Colon (tissue), 2 donors: Measurements from ENCODE around the gene KRTAP5-1.

Experiments used
- FAIRE-seq: peaks from 2 replicates; lab custom pipeline; 2012; peaks lifted over from hg19 to GRCh38; lab: Jason Lieb, UNC
- donor health status: control.
- donor health status: control.

KRTAP5-1 gene

DNA sequence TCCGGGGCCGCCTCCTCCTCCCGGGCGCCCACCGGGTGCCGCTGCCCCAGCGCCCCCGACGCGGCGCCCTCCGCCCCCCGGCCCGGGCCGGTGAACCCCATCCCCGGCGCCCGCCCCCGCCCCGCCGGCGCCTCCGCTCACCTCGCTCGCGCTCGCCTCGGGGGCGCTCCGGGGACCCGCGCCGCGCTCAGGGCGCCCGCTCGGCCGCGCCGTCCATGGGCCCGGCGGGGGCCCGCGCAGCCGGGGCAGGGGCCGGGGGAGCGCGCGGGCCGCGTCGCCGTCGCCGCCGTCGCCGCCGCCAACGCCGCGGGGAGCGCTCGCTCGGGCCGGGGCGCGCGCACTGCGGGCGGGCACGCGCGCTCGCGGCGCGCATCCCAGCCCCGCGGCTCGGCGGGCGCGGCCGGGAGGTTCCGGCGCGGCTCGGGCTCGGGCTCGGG is 13.3 kb downstream of the KRTAP5-1 start:
- FAIRE-seq = no peak

DNA sequence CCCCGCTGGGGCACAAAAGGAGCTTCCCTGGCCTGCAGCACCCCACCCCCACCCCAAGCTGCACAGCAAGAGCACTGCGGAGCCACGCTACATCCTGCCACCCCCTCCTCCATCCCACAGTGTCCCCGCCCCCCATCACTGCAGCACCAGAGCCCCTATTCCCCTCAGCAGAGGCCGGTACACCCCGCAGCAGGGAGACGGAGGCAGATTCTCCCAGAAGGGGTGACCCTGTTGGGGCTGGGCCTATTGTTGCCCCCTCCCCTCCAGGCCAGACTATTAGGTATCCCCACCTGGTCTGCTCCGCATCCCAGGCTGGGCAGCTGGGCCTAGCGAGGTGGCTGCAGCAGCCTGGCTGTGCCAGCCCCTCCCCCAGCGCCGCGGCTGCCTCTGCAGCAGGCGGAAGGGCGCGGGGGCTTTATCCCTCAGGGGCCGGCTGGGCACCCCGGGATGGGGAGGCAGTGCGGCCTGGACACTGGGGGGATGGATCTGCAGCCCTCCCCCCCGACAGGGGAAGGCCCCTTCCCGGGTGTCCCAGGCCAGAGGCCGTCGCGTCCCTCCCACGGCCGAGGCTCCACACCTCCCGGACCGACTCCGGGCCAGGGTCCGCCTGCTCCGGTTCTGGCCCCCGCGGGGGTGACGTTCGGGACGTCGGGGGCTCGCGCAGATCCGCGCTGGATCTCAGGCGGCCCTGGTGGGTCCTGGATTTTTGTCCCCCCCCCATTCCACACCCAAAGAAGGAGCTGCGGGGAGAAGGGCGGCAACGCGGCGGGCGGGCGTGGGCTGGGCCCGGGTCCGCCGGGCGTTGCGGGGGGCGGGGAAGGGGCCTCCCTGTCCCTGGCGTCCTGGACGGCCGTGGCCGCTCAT is 14.0 kb downstream of the KRTAP5-1 start:
- FAIRE-seq = no peak

- FAIRE-seq = no peak
Measured at GRCh38 chr11:1570531-1570895, 14.6 kb downstream of the KRTAP5-1 start.

DNA sequence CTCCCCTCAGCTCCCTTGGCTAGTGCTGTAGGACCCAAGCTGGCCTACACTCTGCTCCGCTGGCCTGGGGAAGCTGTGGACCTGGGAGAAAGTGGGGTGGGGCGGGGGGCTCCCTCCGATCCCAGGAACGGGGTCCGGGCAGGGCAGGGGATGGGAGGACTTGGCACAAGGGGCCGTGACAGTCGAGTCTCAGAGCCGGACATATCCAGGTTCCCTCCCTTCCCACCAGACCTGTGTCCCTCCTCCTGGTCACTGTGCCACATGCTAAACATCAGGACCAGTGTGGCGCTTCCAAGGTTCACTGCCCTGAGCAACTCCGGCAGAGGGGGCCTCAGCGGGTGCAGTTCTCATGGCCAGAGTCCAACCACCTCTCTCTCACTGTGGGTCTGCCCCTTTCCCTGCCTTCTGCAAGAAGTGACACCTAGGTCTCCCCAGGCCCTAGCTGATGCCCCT is 15.1 kb downstream of the KRTAP5-1 start:
- no peak for FAIRE-seq

DNA sequence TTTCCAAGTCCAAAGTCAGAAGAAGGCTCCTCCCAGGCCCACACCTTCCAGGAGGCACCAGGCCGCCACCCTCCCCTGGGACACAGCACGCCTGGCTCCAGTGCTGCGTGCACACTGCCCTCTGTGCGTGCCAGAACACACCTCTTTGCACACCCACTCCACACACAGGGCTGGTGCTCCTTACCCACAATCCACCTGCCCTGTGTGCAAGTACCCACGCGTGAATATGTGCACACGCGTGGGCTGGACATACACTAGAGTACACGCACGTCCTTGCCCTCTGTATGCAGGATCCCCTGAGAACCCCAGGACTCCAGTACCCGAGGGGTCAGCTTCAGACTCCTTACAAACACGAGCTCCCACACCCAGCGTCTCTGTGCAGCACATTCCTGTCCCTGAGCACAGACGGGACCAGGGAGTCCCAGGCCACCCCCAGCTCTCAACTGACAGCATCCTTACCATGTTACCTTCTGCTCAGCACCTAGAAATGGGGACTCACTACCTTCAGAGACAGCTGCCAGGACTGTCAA is 15.8 kb downstream of the KRTAP5-1 start:
- no peak for FAIRE-seq

DNA sequence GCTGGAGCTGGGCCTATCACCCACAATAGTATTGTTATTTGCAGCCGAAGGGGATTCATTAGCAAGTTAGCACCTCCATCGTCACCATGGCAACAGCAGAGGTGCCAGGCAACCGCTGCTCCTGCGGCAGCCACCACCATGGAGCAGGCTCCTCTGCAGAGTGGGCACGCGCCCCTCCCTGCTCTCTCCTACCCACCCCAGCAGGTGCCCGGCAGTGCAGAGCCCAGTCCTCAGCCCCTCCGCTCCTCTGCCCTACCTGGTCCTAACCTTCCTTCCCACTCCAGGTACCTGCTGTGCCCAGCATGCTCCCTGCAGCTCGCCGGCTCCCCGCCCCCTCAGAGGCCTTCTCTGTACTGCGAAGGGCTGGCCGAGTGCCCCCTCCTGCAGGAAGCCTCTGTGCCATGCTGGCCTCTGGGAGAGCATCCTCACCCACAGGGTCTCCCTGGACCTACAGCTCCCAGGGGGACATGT is 16.6 kb downstream of the KRTAP5-1 start:
- no peak for FAIRE-seq

DNA sequence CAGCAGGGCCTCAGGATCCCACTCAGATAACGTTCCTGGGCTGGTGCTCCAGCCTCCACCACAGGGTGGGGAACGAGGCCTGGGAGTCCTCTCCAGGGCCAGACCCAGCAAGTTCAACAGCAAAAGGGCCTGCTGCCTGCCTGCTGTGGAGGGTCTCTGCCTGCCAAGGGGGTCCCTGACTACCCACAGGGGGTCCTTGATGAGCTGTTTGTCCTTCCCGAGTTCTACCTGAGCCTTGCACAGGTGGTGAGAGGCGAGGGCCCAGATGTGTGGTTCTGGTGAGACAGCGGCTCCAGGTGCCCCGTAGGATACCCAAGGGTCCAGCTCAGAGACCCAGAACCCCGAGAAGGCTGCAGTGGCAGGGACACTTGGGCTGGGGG is 17.4 kb downstream of the KRTAP5-1 start:
- no peak for FAIRE-seq

DNA sequence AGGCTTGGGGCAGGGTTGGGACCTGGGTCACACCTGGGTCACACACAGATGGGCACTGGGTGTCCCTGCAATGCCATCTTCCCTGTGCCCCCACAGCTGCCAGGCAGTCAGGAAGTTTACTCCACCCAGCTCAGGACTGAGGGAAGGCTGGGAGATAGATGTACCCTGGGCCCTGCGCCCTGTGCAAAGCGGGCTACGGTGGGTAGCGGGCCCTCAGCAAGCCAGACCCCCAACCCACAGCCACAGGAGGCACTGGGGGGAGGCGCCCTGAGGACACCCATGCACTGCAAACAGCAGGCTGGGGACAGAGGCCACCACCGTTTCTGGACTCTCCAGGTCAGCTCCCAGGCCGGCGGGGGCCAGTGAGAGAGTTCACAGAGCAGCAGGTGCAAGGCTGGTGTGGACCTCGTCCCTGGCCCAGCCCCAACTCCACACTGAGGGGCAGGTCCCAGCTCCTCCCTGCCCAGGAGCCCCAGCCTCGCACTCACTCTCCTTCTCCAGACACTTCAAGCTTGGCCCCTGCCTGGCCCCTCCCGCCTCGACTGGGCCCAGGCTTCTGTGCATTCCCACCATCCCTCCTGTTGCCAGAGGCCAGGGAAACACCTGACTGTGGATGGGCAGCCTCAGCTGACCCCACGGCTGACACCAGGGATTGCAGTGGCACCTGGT is 17.9 kb downstream of the KRTAP5-1 start:
- FAIRE-seq = no peak

DNA sequence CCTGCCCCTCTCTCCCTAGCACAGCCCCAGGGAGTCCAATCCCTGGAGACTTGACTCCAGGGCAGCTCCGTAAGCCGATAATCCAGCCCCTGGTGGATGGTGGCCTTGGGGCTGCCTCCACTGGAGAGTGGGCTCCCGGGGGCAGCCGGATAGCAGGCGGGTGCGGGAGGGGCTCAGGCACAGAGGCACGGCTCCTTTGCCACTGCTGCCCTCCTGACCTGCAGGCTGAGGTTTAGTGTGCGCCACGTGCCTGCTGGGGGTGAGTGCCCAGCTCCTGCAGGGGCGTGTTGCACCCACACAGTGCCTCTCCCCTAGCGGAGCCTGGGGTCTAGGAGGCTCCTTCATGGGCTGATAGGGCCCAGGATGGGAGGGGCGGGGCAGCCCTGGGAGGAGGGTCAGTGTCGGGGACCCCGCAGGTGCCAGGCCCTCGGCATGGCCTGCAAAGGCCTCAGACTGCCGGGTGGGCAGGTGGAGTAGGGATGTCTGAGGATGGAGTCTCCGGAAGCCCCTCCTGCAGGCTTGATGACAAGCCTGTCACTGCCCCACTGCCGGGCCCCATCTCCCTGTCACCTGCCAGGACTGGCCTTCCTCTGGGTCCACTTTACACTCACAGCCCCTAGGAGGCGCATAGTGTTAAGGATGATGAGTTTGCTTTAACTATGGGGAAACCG is 18.6 kb downstream of the KRTAP5-1 start:
- FAIRE-seq = no peak

GRCh38 chr11:1565904-1566247 is 19.2 kb downstream of the KRTAP5-1 start:
- FAIRE-seq = no peak

DNA sequence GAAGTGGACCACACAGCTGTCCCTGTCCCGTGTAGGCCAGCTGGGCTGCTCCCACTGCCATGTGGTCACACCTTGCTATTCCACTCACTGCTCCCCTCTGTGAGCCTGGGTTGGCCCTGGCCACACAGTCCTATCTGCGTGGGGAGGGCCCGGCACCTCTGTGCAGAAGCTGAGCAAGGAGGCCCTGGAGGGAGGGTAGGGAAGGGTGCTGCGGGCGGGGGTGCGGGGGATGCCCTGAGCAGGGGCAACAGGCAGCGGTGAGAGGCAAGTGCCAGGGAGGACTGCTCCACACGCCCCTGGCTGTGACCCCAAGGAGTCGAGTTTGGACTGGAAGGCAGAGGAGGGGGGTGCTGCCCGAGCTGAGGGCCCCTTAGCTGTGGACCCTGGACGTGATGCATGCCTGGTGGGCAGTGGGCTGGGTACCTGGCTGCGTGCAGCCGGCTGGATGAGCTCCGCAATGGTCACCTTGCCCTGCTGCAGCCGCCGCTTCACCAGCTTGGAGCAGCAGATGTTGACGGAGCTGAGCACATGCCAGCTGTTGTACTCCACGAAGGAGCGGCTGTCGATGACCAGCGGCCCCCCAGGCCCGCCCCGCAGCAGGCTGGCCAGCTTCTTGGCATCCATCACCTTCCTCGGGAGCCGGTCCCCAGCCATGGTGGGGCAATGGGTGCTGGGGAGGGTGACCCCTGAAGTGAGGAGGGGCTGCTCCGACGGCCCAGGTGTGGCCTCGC is 19.7 kb downstream of the KRTAP5-1 start:
- no peak for FAIRE-seq

- no peak for FAIRE-seq
Measured at GRCh38 chr11:1564535-1565172, 20.4 kb downstream of the KRTAP5-1 start.

- no peak for FAIRE-seq
Measured at GRCh38 chr11:1563697-1564534, 21.2 kb downstream of the KRTAP5-1 start.

GRCh38 chr11:1563149-1563638 is 21.9 kb downstream of the KRTAP5-1 start:
- FAIRE-seq = no peak

GRCh38 chr11:1562469-1563148 is 22.5 kb downstream of the KRTAP5-1 start:
- FAIRE-seq = no peak

- FAIRE-seq = no peak
Measured at GRCh38 chr11:1561955-1562354, 23.1 kb downstream of the KRTAP5-1 start.

DNA sequence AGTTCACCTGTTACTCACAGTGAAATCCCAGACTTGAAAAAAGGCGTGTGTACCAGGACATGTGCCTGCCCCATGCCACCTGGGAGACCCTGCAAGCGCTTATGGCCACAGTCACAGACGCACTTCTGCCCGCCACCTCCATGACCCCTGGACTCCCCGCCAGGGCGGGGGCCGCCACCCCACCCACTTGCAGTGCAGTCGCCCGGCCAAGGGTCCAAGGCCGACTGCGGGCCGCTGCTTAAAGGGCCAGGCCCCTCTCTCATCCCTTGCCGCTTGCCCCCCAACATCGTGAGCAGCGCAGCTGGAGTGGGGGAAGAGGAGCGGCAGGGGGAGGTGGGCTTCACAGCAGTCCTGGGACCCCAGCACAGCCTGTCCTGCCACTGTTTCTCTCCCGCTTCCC is 23.8 kb downstream of the KRTAP5-1 start:
- FAIRE-seq = no peak

- FAIRE-seq = no peak
Measured at GRCh38 chr11:1560649-1561251, 24.3 kb downstream of the KRTAP5-1 start.

DNA sequence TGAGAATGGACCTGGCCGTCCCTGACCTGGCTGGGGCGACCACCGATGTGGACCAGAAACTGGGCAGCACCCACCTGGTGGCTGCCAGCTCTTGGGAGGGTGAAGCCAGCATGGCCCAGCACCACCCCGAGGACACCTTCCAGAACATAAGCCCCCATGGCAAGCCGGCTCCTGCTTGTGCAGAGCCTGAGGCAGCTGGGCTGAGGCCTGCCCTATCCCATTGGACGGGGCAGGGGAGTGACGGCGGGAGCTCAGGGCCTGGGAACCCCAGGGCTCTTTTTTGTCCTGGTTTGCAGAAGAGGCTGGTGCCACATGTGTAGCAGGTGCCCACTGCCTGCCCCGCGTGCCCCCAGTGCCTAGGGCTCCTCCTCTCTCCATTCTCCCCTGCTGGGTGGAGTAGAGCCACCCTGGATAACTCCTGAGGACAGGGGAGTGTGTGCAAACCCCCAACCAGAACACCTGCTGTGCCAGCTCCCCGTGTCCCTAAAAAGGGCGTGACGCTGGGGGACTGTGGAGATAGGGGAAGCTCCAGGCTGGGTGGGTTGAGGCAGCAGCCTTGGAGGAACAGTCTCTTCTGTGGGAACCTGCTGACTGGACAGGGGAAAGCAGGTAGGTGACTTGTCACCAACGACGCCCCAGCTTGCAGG is 25.0 kb downstream of the KRTAP5-1 start:
- FAIRE-seq = no peak
